PFSK-1 (cell line): ENCODE results near the gene BAX.

ENCODE experiments used
- FOXP2 ChIP-seq: optimal IDR thresholded peaks from 2 replicates; pipeline ENCODE3; 2011; ENCODE audit warnings: borderline replicate concordance, control low read depth, inconsistent platforms; ENCODE audit not compliant: insufficient read depth; ENCODE audit errors: extremely low read length, extremely low read depth
- POLR2AphosphoS5 ChIP-seq: IDR thresholded peaks from 2 replicates; pipeline ENCODE4 v1.6.1; 2012; ENCODE audit warnings: low read depth, mild to moderate bottlenecking, control low read depth, low read length, moderate library complexity
- REST ChIP-seq, 2 experiments: IDR thresholded peaks; 2 replicates each; pipeline versions ENCODE4 v1.6.1 to v1.8.0; 2011 to 2012; ENCODE audit warnings: low read depth in 2 of 2, low read length in 2 of 2, control low read depth in 1 of 2, inconsistent platforms in 1 of 2, mild to moderate bottlenecking in 1 of 2, moderate library complexity in 1 of 2; ENCODE audit not compliant: insufficient read depth in 1 of 2
- SIN3A ChIP-seq: IDR thresholded peaks from 2 replicates; pipeline ENCODE4 v1.6.1; 2012; ENCODE audit warnings: mild to moderate bottlenecking, low read length, moderate library complexity, borderline replicate concordance; ENCODE audit not compliant: insufficient read depth
- TAF1 ChIP-seq: IDR thresholded peaks from 2 replicates; pipeline ENCODE4 v1.6.1; 2012; ENCODE audit warnings: low read length, control low read depth, borderline replicate concordance; ENCODE audit not compliant: insufficient read depth

The BAX gene

GRCh38 chr19:49011194-49011593 is 56.5 kb downstream of the BAX start:
- TF ChIP-seq FOXP2 (no peak), TAF1 (no peak), REST (IDR thresholded peaks at IDR 0.05; ENCODE audit: insufficient read depth in 1 of 2, low read depth in 2 of 2, low read length in 2 of 2) (no peak), POLR2AphosphoS5 (no peak), SIN3A (no peak)
